K562 (cell line): ENCODE results near the gene CACNA1E. TPM values are rescaled to one million over a fixed set of nuclear protein-coding genes. Genes with fewer than 3 reads are reported as not detected.

Experiments used
- ATAC-seq: fragments of 200-7000 bp; cut with Tn5 transposase; 3 replicates; pipeline ENCODE4 v1.9.1; 2020; ENCODE audit warnings: moderate library complexity
- BruUV-seq: library from RNA; stranded (reverse); fragments of 400-500 nt; replicated peaks from 2 replicates; lab custom pipeline; 2021; lab: Mats Ljungman, UMichigan
- CTCF ChIA-PET: fragments of 300-600 bp; formaldehyde crosslinking; extraction: SDS; loops from one replicate; lab custom pipeline; 2021; ENCODE audit warnings: low intra/inter-chr PET ratio; lab: Yijun Ruan, JAX
- POLR2A ChIA-PET: fragments of 300-600, 350-650 bp; sonication (Branson Sonifier 250); formaldehyde crosslinking; extraction: SDS; loops from one replicate; lab custom pipeline; 2021; ENCODE audit warnings: antibody characterized with exemption, inconsistent platforms; lab: Yijun Ruan, JAX
- DNase-seq, 4 experiments: peaks; one replicate each; pipeline versions ENCODE4 v3.0.0 to v3.0.0-alpha.2; 2011 to 2018; ENCODE audit warnings: low spot score in 3 of 4, mixed read lengths in 3 of 4; ENCODE audit errors: extremely low read depth in 1 of 4
- FAIRE-seq: peaks from 2 replicates; lab custom pipeline; 2011; peaks lifted over from hg19 to GRCh38; lab: Jason Lieb, UNC
- H2AFZ ChIP-seq: 2 replicates; pipeline ENCODE4 v1.6.0; 2011; ENCODE audit warnings: low read depth, low read length, control low read depth, inconsistent platforms
- H3K27ac ChIP-seq: fragments of 200-600 bp; 3 replicates; pipeline ENCODE4 v1.8.0; 2011; ENCODE audit warnings: low read depth, mild to moderate bottlenecking, control low read depth, inconsistent platforms, low read length, moderate library complexity, mixed read lengths; ENCODE audit errors: extremely low read depth
- H3K27me3 ChIP-seq, 2 experiments: fragments of 300-600 bp in 1 of 2; 2 replicates in 1 of 2; 3 replicates in 1 of 2; pipeline versions ENCODE4 v1.6.0 to v1.8.0; 2011; ENCODE audit warnings: inconsistent platforms in 2 of 2, low read length in 2 of 2, mild to moderate bottlenecking in 1 of 2, mixed read lengths in 1 of 2, moderate library complexity in 1 of 2; ENCODE audit not compliant: control insufficient read depth in 2 of 2, insufficient read depth in 2 of 2
- H3K36me3 ChIP-seq: fragments of 300-600 bp; 3 replicates; pipeline ENCODE4 v1.8.0; 2011; ENCODE audit warnings: mild to moderate bottlenecking, low read length, inconsistent platforms; ENCODE audit not compliant: control insufficient read depth, insufficient read depth
- H3K4me1 ChIP-seq, 2 experiments: fragments of 200-600 bp in 1 of 2; replicated peaks in 1 of 2; 2 replicates in 1 of 2; 3 replicates in 1 of 2; pipeline versions ENCODE4 v1.5.1 to v1.8.0; 2011; ENCODE audit warnings: inconsistent platforms in 2 of 2, low read length in 2 of 2, mild to moderate bottlenecking in 1 of 2, mixed read lengths in 1 of 2, moderate library complexity in 1 of 2; ENCODE audit not compliant: control insufficient read depth in 2 of 2, insufficient read depth in 2 of 2
- H3K4me2 ChIP-seq: 2 replicates; pipeline ENCODE4 v1.6.1; 2011; ENCODE audit warnings: low read length, control low read depth, inconsistent platforms, mixed read lengths; ENCODE audit not compliant: insufficient read depth
- H3K4me3 ChIP-seq: fragments of 200-600 bp; sonication (generic), shearing (Covaris generic); 2 replicates; pipeline ENCODE4 v1.5.1; 2016; ENCODE audit warnings: control low read depth, inconsistent platforms
- H3K79me2 ChIP-seq: fragments of 200-600 bp; 3 replicates; pipeline ENCODE4 v1.8.0; 2011; ENCODE audit warnings: low read length, inconsistent platforms; ENCODE audit not compliant: control insufficient read depth, insufficient read depth
- H3K9ac ChIP-seq, 2 experiments: 2 replicates each; pipeline versions ENCODE4 v1.6.0 to v1.6.1; 2011; ENCODE audit warnings: low read depth in 2 of 2, low read length in 2 of 2, control low read depth in 1 of 2, inconsistent platforms in 1 of 2, mild to moderate bottlenecking in 1 of 2, mixed read lengths in 1 of 2; ENCODE audit not compliant: insufficient read depth in 1 of 2
- H3K9me1 ChIP-seq: one replicate; pipeline ENCODE4 v1.6.0; 2011; ENCODE audit warnings: inconsistent platforms, mild to moderate bottlenecking, low read length, moderate library complexity; ENCODE audit not compliant: control insufficient read depth, insufficient read depth
- H3K9me3 ChIP-seq: replicated peaks from 2 replicates; pipeline ENCODE4 v1.5.1; 2011; ENCODE audit warnings: low read depth, low read length, inconsistent platforms; ENCODE audit not compliant: control insufficient read depth, insufficient read depth
- H4K20me1 ChIP-seq: replicated peaks from 2 replicates; pipeline ENCODE4 v1.6.1; 2011; ENCODE audit warnings: low read length, inconsistent platforms, mixed read lengths; ENCODE audit not compliant: control insufficient read depth, insufficient read depth
- CBX3 ChIP-seq, 2 experiments: IDR thresholded peaks; 1 replicate in 1 of 2; 2 replicates in 1 of 2; pipeline ENCODE4 v1.6.1; 2012; ENCODE audit warnings: inconsistent platforms in 2 of 2, low read length in 2 of 2, borderline replicate concordance in 1 of 2, control low read depth in 1 of 2
- ILK ChIP-seq: fragments of 450-650 bp; IDR thresholded peaks from 2 replicates; pipeline ENCODE4 v1.6.1; 2016; ENCODE audit warnings: missing genetic modification characterization, low read depth, mild to moderate bottlenecking, missing compliant biosample characterization, moderate library complexity, borderline replicate concordance
- NELFE ChIP-seq: IDR thresholded peaks from 2 replicates; pipeline ENCODE4 v1.6.1; 2011; ENCODE audit warnings: mild to moderate bottlenecking; ENCODE audit not compliant: insufficient read depth, insufficient read length
- NFE2L1 ChIP-seq: fragments of 450-650 bp; IDR thresholded peaks from 2 replicates; pipeline ENCODE4 v1.6.1; 2016; ENCODE audit warnings: missing genetic modification characterization, low read depth, mild to moderate bottlenecking, missing compliant biosample characterization, moderate library complexity, borderline replicate concordance
- WGBS: fragments of 100-300 bp; shearing (Covaris generic); methylation state at CpG from one replicate; pipeline ENCODE4 v1.1.6; 2016; ENCODE audit warnings: low coverage, mixed read lengths; ENCODE audit not compliant: insufficient coverage; ENCODE audit errors: missing lambda C conversion rate; 5-methylcytosine and 5-hydroxymethylcytosine counted together
- in situ Hi-C: fragments of 300-500 bp; cut with MboI; formaldehyde crosslinking; loops from 4 replicates; pipeline ENCODE4 v1.15.0; 2018; ENCODE audit warnings: inconsistent platforms, mixed read lengths
- intact Hi-C: fragments of 100-400 bp; cut with micrococcal nuclease; formaldehyde crosslinking; loops from 2 replicates; pipeline ENCODE4 v1.14.2; 2022
- polyA plus RNA-seq, 8 experiments: library from polyadenylated mRNA; depleted of rRNA in 4 of 8; stranded (reverse) in 5 of 8; unstranded in 3 of 8; fragments of >200 nt; fragmentation: Nextera tagmentation in 2 of 8; fragmentation: Illumina TruSeq in 1 of 8; extraction: Ambion mirVana in 2 of 8; extraction: Trizol in 1 of 8; gene quantifications; 2 replicates each; pipeline versions ENCODE4 v1.2.1 to v1.2.3, GENCODE V29; 2011 to 2014; ENCODE audit warnings: inconsistent platforms in 1 of 8, missing spikeins in 1 of 8
- total RNA-seq, 7 experiments: library from RNA; depleted of rRNA in 6 of 7; stranded (reverse); fragments of >200 nt in 6 of 7; fragmentation: Illumina TruSeq in 2 of 7; extraction: Trizol in 2 of 7; gene quantifications; 2 replicates each; pipeline versions ENCODE4 v1.2.1 to v1.2.3, GENCODE V29; 2011 to 2021; ENCODE audit warnings: low replicate concordance in 1 of 7
- TF ChIP-seq, protein P1 (sequence below): fragments of 250-450 bp; sonication (Bioruptor Pico); IDR thresholded peaks from 2 replicates; pipeline ENCODE4 v1.4.0; 2020

CACNA1E gene
- total and polyA plus RNA-seq, 9 of the 15 experiments (the other 6 are each of a cell fraction or from before 2014, with no cell fraction given) = under 0.01 to 0.04 TPM; not detected in 7

DNA sequence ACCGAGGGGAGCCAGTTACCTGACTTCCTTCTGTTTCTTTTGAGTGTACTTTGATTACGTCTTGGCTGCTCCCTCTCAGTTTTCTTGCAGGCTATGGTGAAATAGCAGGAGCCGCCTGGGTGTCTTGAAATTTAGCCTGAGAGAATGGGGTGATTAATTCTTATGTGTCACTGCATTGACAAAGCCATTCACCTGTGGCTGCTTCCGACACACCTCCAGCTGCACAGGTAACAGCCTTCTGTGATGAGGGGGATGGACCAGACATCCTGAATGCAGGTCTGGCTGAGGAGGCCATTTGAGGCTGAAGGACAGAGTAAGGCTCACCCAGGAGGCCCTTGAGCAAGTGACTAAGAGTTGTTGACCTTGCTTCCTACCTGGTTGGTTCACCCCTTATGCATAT, 16.5 kb downstream of the CACNA1E start:
- H3K9me1 ChIP-seq = no peaks in the 10 kb centered on the region
- TF ChIP-seq NFE2L1 (tag) = no peak
- TF ChIP-seq NELFE = no peak
- TF ChIP-seq CBX3 (IDR thresholded peaks at IDR 0.05; ENCODE audit: borderline replicate concordance in 1 of 2, low read length in 2 of 2) = no peak
- TF ChIP-seq, protein P1, sequence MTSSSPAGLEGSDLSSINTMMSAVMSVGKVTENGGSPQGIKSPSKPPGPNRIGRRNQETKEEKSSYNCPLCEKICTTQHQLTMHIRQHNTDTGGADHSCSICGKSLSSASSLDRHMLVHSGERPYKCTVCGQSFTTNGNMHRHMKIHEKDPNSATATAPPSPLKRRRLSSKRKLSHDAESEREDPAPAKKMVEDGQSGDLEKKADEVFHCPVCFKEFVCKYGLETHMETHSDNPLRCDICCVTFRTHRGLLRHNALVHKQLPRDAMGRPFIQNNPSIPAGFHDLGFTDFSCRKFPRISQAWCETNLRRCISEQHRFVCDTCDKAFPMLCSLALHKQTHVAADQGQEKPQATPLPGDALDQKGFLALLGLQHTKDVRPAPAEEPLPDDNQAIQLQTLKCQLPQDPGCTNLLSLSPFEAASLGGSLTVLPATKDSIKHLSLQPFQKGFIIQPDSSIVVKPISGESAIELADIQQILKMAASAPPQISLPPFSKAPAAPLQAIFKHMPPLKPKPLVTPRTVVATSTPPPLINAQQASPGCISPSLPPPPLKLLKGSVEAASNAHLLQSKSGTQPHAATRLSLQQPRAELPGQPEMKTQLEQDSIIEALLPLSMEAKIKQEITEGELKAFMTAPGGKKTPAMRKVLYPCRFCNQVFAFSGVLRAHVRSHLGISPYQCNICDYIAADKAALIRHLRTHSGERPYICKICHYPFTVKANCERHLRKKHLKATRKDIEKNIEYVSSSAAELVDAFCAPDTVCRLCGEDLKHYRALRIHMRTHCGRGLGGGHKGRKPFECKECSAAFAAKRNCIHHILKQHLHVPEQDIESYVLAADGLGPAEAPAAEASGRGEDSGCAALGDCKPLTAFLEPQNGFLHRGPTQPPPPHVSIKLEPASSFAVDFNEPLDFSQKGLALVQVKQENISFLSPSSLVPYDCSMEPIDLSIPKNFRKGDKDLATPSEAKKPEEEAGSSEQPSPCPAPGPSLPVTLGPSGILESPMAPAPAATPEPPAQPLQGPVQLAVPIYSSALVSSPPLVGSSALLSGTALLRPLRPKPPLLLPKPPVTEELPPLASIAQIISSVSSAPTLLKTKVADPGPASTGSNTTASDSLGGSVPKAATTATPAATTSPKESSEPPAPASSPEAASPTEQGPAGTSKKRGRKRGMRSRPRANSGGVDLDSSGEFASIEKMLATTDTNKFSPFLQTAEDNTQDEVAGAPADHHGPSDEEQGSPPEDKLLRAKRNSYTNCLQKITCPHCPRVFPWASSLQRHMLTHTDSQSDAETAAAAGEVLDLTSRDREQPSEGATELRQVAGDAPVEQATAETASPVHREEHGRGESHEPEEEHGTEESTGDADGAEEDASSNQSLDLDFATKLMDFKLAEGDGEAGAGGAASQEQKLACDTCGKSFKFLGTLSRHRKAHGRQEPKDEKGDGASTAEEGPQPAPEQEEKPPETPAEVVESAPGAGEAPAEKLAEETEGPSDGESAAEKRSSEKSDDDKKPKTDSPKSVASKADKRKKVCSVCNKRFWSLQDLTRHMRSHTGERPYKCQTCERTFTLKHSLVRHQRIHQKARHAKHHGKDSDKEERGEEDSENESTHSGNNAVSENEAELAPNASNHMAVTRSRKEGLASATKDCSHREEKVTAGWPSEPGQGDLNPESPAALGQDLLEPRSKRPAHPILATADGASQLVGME (CRISPR knock-in tag) = no peak
- TF ChIP-seq ILK (tag) = no peak
- TF ChIP-seq, all 486 proteins: peak for 0
- no TSS peak for BruUV-seq
- POLR2A ChIA-PET = interaction anchor here (0.7 kb wide), 1 partner anchor 10 kb away, joined by 3 read pairs; no protein-coding TSS in a partner anchor
- no peak overlapping the region for H3K9ac ChIP-seq
- CTCF ChIA-PET = no interaction called here
- intact Hi-C loops = no loop called here
- no peaks in the 10 kb centered on the region for H3K4me1 ChIP-seq
- 0% methylated on average over 4 of the region's 4 CpGs for WGBS
- no peaks in the 10 kb centered on the region for H3K9me3 ChIP-seq
- in situ Hi-C loops = no loop called here
- DNase-seq (no peak), ATAC-seq (no peak), FAIRE-seq (no peak)
- H3K27me3 ChIP-seq = no peaks in the 10 kb centered on the region
- H3K4me2 ChIP-seq = no peak overlapping the region
- no peak overlapping the region for H3K4me3 ChIP-seq
- H3K36me3 ChIP-seq = no peaks in the 10 kb centered on the region
- no peak overlapping the region for H2AFZ ChIP-seq
- H3K79me2 ChIP-seq = no peaks in the 10 kb centered on the region
- no peak overlapping the region for H3K27ac ChIP-seq
- H4K20me1 ChIP-seq = no peaks in the 10 kb centered on the region
